HL-60 (cell line): ENCODE data around the gene RAD9A.

Experiments
- GABPA ChIP-seq: IDR thresholded peaks from 2 replicates; pipeline ENCODE4 v1.6.1; 2012; ENCODE audit warnings: low read depth
- POLR2AphosphoS5 ChIP-seq: IDR thresholded peaks from 2 replicates; pipeline ENCODE4 v1.6.1; 2012; ENCODE audit warnings: low read depth
- TF ChIP-seq, protein P1 (sequence below): IDR thresholded peaks from one replicate; pipeline ENCODE4 v1.5.1; 2011; ENCODE audit warnings: low read length, control low read depth, inconsistent platforms; ENCODE audit not compliant: insufficient read depth
- TF ChIP-seq, protein P2 (sequence below): IDR thresholded peaks from 2 replicates; pipeline ENCODE4 v1.6.1; 2012; ENCODE audit warnings: low read depth; ENCODE audit not compliant: insufficient replicate concordance

DNA sequence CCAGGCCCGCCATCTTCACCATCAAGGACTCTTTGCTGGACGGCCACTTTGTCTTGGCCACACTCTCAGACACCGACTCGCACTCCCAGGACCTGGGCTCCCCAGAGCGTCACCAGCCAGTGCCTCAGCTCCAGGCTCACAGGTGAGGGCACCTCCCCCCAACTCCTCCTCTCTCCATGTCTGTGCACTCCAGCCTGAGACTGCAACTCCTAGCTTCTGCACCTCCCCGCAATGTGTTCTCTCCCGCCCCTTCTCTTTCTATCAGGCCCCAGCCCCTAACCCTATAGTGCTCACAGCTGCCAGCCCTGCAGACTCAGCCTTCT is 4.4 kb downstream of the RAD9A start:
- TF ChIP-seq POLR2AphosphoS5, result no peak
- TF ChIP-seq, protein P1, sequence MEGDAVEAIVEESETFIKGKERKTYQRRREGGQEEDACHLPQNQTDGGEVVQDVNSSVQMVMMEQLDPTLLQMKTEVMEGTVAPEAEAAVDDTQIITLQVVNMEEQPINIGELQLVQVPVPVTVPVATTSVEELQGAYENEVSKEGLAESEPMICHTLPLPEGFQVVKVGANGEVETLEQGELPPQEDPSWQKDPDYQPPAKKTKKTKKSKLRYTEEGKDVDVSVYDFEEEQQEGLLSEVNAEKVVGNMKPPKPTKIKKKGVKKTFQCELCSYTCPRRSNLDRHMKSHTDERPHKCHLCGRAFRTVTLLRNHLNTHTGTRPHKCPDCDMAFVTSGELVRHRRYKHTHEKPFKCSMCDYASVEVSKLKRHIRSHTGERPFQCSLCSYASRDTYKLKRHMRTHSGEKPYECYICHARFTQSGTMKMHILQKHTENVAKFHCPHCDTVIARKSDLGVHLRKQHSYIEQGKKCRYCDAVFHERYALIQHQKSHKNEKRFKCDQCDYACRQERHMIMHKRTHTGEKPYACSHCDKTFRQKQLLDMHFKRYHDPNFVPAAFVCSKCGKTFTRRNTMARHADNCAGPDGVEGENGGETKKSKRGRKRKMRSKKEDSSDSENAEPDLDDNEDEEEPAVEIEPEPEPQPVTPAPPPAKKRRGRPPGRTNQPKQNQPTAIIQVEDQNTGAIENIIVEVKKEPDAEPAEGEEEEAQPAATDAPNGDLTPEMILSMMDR, result no peak
- no peak for TF ChIP-seq GABPA
- TF ChIP-seq, protein P2, sequence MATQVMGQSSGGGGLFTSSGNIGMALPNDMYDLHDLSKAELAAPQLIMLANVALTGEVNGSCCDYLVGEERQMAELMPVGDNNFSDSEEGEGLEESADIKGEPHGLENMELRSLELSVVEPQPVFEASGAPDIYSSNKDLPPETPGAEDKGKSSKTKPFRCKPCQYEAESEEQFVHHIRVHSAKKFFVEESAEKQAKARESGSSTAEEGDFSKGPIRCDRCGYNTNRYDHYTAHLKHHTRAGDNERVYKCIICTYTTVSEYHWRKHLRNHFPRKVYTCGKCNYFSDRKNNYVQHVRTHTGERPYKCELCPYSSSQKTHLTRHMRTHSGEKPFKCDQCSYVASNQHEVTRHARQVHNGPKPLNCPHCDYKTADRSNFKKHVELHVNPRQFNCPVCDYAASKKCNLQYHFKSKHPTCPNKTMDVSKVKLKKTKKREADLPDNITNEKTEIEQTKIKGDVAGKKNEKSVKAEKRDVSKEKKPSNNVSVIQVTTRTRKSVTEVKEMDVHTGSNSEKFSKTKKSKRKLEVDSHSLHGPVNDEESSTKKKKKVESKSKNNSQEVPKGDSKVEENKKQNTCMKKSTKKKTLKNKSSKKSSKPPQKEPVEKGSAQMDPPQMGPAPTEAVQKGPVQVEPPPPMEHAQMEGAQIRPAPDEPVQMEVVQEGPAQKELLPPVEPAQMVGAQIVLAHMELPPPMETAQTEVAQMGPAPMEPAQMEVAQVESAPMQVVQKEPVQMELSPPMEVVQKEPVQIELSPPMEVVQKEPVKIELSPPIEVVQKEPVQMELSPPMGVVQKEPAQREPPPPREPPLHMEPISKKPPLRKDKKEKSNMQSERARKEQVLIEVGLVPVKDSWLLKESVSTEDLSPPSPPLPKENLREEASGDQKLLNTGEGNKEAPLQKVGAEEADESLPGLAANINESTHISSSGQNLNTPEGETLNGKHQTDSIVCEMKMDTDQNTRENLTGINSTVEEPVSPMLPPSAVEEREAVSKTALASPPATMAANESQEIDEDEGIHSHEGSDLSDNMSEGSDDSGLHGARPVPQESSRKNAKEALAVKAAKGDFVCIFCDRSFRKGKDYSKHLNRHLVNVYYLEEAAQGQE, result no peak
